HG03175 (cell line): ENCODE results near the gene F2RL3.
"Not testable (repeated sequence)": the region's sequence is repeated elsewhere in the genome, so short reads cannot be mapped to it uniquely, and the experiment has no call there.

ENCODE experiments used
- ATAC-seq: cut with Tn5 transposase; IDR thresholded peaks from one replicate; pipeline ENCODE4 v1.9.1; 2021; ENCODE audit warnings: mild to moderate bottlenecking, moderate library complexity; ENCODE audit not compliant: unreplicated experiment

Gene F2RL3

GRCh38 chr19:16874250-16874977 is 14.4 kb upstream of the F2RL3 start:
- no peak for ATAC-seq

DNA sequence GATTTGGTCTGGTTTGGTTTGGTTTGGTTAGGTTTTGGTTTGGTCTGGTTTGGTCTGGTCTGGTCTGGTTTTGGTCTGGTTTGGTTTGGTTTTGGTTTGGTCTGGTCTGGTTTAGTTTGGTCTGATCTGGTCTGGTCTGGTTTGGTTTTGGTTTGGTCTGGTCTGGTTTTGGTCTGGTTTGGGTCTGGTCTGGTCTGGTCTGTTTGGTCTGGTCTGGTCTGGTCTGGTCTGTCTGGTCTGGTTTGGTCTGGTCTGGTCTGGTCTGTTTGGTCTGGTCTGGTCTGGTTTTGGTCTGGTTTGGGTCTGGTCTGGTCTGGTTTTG is 13.9 kb upstream of the F2RL3 start:
- not testable (repeated sequence) for ATAC-seq

GRCh38 chr19:16875584-16876555 is 12.9 kb upstream of the F2RL3 start:
- ATAC-seq = no peak

GRCh38 chr19:16876904-16877361 is 11.9 kb upstream of the F2RL3 start:
- ATAC-seq = no peak

GRCh38 chr19:16877581-16877980 is 11.2 kb upstream of the F2RL3 start:
- ATAC-seq = no peak

DNA sequence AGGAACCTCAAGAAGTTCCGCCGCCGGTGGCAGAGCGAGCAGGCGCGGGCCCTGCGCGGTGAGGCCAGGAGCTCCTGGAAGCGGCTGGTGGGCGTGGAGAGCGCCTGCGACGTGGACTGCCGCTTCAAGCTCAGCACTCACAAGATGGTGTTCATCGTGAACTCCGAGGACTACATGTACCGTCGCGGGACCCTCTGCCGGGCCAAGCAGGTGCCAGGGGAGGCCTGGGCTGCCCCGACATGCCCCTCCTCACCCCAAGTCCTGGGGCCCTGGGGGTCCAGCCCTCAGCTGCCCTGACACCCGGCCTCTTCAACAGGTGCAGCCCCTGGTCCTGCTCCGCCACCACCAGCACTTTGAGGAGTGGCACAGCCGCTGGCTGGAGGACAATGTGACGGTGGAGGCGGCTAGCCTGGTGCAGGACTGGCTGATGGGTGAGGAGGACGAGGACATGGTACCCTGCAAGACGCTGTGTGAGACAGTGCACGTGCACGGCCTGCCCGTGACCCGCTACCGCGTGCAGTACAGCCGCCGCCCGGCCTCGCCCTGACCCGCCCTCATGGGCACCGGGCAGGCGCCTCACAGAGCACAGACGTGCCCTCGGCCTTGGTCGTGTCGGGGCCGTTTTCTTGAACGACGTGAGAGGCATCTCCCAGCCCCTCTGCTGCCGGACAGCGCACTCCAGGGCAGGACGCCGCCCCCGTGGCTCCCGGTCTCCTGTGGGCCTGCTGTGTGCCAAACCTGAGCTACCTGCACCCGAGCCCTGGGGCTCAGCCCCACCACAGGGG is 10.4 kb upstream of the F2RL3 start:
- ATAC-seq = no peak

DNA sequence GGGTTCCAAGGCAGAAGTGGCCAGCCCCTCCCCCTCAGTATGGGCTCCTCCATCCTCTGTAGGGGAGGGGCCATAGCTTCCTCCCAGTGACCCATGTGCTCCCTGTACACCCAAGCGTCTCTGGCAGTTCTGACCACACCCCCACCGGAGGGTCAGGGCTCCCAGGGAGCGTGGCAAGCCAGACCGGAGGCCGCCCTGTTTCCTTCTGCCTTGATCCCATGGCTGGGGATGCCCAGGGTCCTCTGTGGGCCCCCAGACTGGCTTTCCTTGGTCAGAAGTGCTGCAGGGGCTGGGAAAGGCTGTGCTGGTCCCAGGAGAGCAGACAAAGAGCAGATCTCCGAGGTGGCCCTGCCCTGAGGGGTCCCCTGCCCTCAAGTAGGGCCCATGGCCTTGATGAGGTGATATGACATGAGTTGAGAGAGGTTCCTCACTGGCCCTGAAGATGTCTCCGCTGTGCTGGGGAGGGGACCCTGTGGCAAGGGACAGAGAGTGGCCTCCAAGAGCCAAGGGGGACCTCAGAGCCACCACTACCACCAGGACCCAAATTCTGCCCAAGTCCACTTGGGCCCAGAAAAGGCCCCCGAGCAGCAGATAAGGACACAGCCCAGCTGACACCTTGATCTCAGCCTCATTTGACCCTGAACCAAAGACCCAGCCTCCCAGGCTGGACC is 7.8 kb upstream of the F2RL3 start:
- ATAC-seq = no peak

- no peak for ATAC-seq
Observed at GRCh38 chr19:16882146-16882545, 6.7 kb upstream of the F2RL3 start.

DNA sequence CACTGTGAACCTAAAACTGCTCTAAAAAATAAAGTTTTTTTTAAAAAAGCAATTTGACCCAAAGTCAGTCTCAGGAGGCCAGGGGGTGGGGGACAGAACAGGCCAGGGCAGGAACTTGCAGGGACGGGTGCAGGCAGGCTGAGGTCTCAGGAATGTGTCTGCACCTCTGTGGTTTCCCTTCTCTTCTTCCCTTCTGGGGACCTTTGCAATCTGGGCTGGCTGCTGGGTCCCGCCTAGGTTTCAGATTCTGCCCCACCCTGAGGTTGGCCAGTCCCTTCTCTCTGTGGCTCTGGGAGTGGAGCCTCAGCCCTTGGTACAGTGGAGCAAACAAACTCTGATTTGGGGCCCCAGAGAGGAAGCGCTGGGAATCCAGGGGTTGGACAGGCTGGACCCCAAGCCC is 5.3 kb upstream of the F2RL3 start:
- no peak for ATAC-seq

GRCh38 chr19:16885166-16885565 is 3.6 kb upstream of the F2RL3 start:
- no peak for ATAC-seq

DNA sequence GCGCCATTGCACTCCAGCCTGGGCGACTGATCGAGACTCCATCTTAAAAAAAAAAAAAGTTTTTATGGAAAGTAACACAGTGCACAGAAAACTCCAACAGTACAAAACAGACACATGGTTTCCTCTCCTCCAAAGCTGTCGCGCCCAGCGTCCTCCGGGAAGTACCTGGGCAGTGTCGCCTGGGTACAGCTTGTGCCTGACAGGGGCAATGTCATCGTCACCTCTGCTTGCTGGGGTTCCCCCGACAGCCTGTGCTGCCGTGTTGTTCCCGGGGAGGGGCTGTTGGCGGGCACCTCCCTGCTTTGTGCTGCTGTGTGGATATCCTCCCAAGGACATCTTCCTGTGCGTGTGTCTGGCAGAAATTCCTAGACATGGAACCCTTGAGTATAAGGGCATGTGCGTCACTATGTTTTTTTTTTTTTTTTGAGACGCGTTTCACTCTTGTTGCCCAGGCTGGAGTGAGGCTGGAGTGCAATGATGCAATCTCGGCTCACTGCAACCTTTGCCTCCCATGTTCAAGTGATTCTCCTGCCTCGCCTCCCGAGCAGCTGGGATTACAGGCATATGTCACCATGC is 2.4 kb upstream of the F2RL3 start:
- no peak for ATAC-seq

DNA sequence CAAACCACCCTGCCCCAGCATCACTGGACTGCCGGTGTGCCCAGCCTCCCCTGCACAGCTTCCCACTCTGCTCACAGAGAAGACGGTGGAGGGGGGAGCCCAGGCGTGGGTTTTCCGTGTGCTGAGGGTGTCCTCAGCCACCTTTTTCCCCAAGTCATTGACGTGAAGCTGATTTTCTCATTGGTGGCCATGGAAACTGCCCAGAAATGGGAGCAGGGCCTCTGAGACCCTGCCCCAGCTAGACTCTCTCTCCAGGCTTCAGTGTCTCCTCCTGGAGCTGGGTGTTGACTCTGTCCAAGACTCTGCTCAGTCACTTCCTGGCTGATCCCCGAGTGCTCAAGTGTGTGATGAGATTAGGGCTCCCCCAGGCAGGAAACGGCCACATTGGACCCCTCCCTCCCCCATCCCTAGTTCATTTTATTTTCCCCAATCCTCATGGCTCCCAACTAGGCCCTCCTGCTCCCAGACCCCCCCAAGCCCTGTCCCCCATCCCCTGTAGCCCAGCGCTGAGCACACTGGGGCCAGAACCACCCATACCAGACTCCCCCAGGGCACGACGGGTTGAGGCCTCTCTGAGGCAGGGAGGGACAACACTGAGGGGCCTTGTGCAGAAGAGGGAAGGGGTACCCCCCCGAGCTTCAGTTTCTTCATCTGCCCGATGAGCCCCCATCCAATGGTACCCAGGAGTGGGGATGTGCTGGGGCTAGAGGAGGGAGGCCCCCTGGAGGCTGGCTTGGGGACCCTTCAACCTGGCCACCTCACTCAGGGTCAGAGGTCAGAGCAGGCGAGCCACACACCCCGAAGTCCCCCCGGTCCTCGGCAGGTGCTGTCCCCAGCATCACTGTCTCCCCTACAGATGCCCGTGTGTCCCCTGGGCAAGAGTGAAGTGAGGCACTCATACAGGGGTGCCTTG is 1.2 kb upstream of the F2RL3 start:
- ATAC-seq = no peak

DNA sequence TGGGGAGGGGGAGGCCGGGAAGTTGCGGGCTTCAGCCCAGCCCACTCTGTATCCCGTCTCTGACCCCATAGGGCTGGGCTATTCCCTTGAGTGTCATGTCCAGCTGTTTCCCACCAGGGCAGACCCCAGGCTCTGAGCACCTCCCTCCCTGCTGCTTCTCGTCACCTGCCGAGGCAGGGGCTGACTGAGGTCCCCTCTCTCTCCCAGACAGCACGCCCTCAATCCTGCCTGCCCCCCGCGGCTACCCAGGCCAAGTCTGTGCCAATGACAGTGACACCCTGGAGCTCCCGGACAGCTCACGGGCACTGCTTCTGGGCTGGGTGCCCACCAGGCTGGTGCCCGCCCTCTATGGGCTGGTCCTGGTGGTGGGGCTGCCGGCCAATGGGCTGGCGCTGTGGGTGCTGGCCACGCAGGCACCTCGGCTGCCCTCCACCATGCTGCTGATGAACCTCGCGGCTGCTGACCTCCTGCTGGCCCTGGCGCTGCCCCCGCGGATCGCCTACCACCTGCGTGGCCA is 625 bp downstream of the F2RL3 start:
- no peak for ATAC-seq

DNA sequence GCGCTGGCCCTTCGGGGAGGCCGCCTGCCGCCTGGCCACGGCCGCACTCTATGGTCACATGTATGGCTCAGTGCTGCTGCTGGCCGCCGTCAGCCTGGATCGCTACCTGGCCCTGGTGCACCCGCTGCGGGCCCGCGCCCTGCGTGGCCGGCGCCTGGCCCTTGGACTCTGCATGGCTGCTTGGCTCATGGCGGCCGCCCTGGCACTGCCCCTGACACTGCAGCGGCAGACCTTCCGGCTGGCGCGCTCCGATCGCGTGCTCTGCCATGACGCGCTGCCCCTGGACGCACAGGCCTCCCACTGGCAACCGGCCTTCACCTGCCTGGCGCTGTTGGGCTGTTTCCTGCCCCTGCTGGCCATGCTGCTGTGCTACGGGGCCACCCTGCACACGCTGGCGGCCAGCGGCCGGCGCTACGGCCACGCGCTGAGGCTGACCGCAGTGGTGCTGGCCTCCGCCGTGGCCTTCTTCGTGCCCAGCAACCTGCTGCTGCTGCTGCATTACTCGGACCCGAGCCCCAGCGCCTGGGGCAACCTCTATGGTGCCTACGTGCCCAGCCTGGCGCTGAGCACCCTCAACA is 1.2 kb downstream of the F2RL3 start:
- ATAC-seq = no peak

DNA sequence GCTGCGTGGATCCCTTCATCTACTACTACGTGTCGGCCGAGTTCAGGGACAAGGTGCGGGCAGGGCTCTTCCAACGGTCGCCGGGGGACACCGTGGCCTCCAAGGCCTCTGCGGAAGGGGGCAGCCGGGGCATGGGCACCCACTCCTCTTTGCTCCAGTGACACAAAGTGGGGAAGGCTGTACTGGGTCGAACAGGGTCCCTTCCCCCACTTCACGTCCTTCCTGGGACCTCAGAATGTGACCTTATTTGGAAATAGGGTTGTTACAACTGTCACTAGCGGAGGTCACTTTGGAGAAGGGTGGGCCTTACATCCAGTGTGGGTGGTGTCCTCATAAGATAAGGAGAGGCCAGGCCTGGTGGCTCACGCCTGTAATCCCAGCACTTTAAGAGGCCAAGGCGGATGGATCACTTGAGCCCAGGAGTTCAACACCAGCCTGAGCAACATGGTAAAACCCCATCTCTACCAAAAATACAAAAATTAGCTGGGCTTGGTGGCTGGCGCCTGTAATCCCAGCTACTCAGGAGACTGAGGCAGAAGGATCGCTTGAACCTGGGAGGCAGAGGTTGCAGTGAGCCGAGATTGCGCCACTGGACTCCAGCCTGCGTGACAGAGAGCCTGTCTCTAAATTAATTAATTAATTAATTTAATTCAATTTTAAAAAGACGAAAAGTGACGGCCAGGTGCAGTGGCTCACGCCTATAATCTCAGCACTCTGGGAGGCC is 1.8 kb downstream of the F2RL3 start:
- ATAC-seq = no peak

DNA sequence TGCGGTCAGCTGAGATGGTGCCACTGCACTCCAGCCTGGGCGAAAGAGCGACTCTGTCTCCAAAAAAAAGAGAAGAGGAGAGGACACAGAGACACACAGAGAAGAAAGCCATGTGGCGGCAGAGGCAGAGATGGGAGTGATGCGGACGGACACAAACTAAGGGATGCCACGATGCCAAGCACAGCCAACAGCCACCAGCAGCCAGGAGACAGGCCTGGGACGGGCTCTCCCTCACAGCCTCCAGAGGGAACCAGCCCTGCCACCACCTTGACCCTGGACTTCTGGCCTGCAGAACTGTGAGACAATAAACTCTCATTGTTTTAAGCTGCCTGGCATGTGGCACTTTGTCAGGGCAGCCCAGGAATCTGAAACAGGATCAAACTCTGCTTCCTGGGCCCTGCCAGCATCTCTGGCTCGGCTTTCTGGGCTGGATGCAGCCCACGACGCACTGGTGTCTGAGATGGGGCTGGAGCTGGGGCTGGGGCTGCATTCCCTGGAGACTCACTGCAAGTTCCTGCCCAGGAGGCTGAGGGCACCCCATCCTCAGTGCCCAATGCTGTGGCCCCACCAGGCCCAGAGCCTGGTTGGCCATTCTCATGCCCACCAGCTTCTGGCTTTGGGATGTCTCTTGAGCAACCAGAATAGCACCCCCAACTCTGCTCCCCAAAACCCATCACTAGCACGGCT is 3.0 kb downstream of the F2RL3 start:
- no peak for ATAC-seq

GRCh38 chr19:16892436-16892835 is 3.6 kb downstream of the F2RL3 start:
- ATAC-seq = no peak
